ENCODE results near the gene PLA2G4F.

PLA2G4F gene

DNA sequence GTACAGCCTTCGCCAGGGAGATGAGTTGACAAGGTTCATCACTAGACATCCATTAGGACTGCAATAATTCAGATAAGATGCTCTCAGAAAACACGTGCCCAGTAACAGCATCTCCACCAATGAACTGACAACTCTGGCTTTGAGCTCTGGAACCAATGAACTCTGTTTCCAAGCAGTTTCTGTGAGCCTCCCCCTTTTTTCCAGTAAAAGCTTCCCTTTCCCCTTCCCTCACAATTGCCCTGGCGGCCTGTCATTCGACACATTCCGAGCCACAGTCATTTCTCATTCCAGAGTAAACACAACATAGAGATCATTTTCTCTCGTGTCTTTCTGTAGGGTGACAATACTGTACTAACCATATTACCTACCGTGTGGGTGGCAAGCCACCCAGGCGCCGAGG lies 65.7 kb downstream of the PLA2G4F start:
- no peaks in the 10 kb centered on the region for H3K36me3 ChIP-seq (ENCODE audit: control insufficient read depth, insufficient read depth, low read length)
- no peak overlapping the region for H3K27ac ChIP-seq (ENCODE audit: insufficient read depth, low read depth, low read length, poor library complexity, severe bottlenecking)
- H3K4me3 ChIP-seq (ENCODE audit: insufficient read depth, low read depth, low read length): no peak overlapping the region
- 87 to 90% methylated on average over 6 of the region's 9 CpGs for WGBS, 2 experiments
- no peaks in the 10 kb centered on the region for H3K9me3 ChIP-seq (ENCODE audit: control insufficient read depth, low read length)
- H3K27me3 ChIP-seq (ENCODE audit: control insufficient read depth, insufficient read depth, low read length, poor library complexity, severe bottlenecking): no peaks in the 10 kb centered on the region
- H3K4me1 ChIP-seq (ENCODE audit: control insufficient read depth, insufficient read depth, low read length): peaks cover 10% of the 10 kb centered on the region

- Histone ChIP-seq H3K4me1 (ENCODE audit: control insufficient read depth, insufficient read depth, low read length) (peaks cover 10% of the 10 kb centered on the region), H3K4me3 (ENCODE audit: insufficient read depth, low read depth, low read length) (no peak overlapping the region), H3K27ac (ENCODE audit: insufficient read depth, low read depth, low read length, poor library complexity, severe bottlenecking) (no peak overlapping the region), H3K36me3 (ENCODE audit: control insufficient read depth, insufficient read depth, low read length) (no peaks in the 10 kb centered on the region), H3K9me3 (ENCODE audit: control insufficient read depth, low read length) (no peaks in the 10 kb centered on the region), H3K27me3 (ENCODE audit: control insufficient read depth, insufficient read depth, low read length, poor library complexity, severe bottlenecking) (no peaks in the 10 kb centered on the region)
- WGBS, 2 experiments: 77 to 81% methylated on average over 7 of the region's 7 CpGs
Measured at GRCh38 chr15:42090370-42090769, 66.1 kb downstream of the PLA2G4F start.

GRCh38 chr15:42089942-42090341 lies 66.5 kb downstream of the PLA2G4F start:
- Histone ChIP-seq H3K9me3 (ENCODE audit: control insufficient read depth, low read length) (no peaks in the 10 kb centered on the region), H3K4me1 (ENCODE audit: control insufficient read depth, insufficient read depth, low read length) (peaks cover 10% of the 10 kb centered on the region), H3K4me3 (ENCODE audit: insufficient read depth, low read depth, low read length) (no peak overlapping the region), H3K27me3 (ENCODE audit: control insufficient read depth, insufficient read depth, low read length, poor library complexity, severe bottlenecking) (no peaks in the 10 kb centered on the region), H3K27ac (ENCODE audit: insufficient read depth, low read depth, low read length, poor library complexity, severe bottlenecking) (no peak overlapping the region), H3K36me3 (ENCODE audit: control insufficient read depth, insufficient read depth, low read length) (no peaks in the 10 kb centered on the region)
- 94 to 97% methylated on average over 4 of the region's 4 CpGs for WGBS, 2 experiments
